GM19455 (cell line): ENCODE measurements around the gene CASP5.
"Not testable (repeated sequence)": the region's sequence is repeated elsewhere in the genome, so short reads cannot be mapped to it uniquely, and the experiment has no call there.

Source experiments
- ATAC-seq: cut with Tn5 transposase; IDR thresholded peaks from one replicate; pipeline ENCODE4 v1.9.1; 2021; ENCODE audit not compliant: unreplicated experiment

CASP5 gene

GRCh38 chr11:105033781-105034180 is 10.8 kb upstream of the CASP5 start:
- ATAC-seq = no peak

- no peak for ATAC-seq
These were observed 10.4 kb upstream of the CASP5 start for GRCh38 chr11:105033343-105033742.

GRCh38 chr11:105032495-105032894 is 9.5 kb upstream of the CASP5 start:
- ATAC-seq = no peak

- ATAC-seq = no peak
These were observed 4.7 kb upstream of the CASP5 start for GRCh38 chr11:105027678-105028077.

- no peak for ATAC-seq
These were observed 1.4 kb upstream of the CASP5 start for GRCh38 chr11:105024394-105024793.

- no peak for ATAC-seq
These were observed 441 bp downstream of the CASP5 start for GRCh38 chr11:105022527-105022926.

- no peak for ATAC-seq
These were observed 15.5 kb downstream of the CASP5 start for GRCh38 chr11:105007463-105007862.

- no peak for ATAC-seq
These were observed 17.5 kb downstream of the CASP5 start for GRCh38 chr11:105005451-105005845.

GRCh38 chr11:105004021-105004420 is 18.9 kb downstream of the CASP5 start:
- no peak for ATAC-seq

- no peak for ATAC-seq
These were observed 19.8 kb downstream of the CASP5 start for GRCh38 chr11:105003151-105003550.

- ATAC-seq = no peak
These were observed 22.2 kb downstream of the CASP5 start for GRCh38 chr11:105000797-105001196.

GRCh38 chr11:105000167-105000566 is 22.8 kb downstream of the CASP5 start:
- ATAC-seq = no peak

GRCh38 chr11:104999721-105000120 is 23.2 kb downstream of the CASP5 start:
- no peak for ATAC-seq

- no peak for ATAC-seq
These were observed 25.7 kb downstream of the CASP5 start for GRCh38 chr11:104997288-104997687.

GRCh38 chr11:104995001-104995408 is 28.0 kb downstream of the CASP5 start:
- ATAC-seq = no peak

GRCh38 chr11:104992781-104993180 is 30.2 kb downstream of the CASP5 start:
- ATAC-seq = no peak

GRCh38 chr11:104991994-104992393 is 31.0 kb downstream of the CASP5 start:
- no peak for ATAC-seq

GRCh38 chr11:104984808-104985207 is 38.2 kb downstream of the CASP5 start:
- ATAC-seq = no peak

GRCh38 chr11:104979839-104980238 is 43.1 kb downstream of the CASP5 start:
- no peak for ATAC-seq

- no peak for ATAC-seq
These were observed 49.4 kb downstream of the CASP5 start for GRCh38 chr11:104973616-104974015.

- not testable (repeated sequence) for ATAC-seq
These were observed 50.0 kb downstream of the CASP5 start for GRCh38 chr11:104972924-104973323.

GRCh38 chr11:104970756-104971155 is 52.2 kb downstream of the CASP5 start:
- no peak for ATAC-seq

GRCh38 chr11:104968856-104969776 is 53.9 kb downstream of the CASP5 start:
- ATAC-seq = peak; percentile 5
